ENCODE data around the gene SSTR1. TPM values are rescaled to one million over a fixed set of nuclear protein-coding genes. Genes with fewer than 3 reads are reported as not detected.

SSTR1 gene
- total RNA-seq, 4 donors from 2014 or later: 2.5 to 13.1 (median 9.8) TPM

- no peaks in the 10 kb centered on the region for H3K9me3 ChIP-seq
- no peaks in the 10 kb centered on the region for H3K4me1 ChIP-seq
- no peaks in the 10 kb centered on the region for H3K27me3 ChIP-seq
- no peak for DNase-seq
- H3K27ac ChIP-seq: no peak overlapping the region
- no peaks in the 10 kb centered on the region for H3K36me3 ChIP-seq
- no peak overlapping the region for H3K4me3 ChIP-seq
- TF ChIP-seq, protein P1, sequence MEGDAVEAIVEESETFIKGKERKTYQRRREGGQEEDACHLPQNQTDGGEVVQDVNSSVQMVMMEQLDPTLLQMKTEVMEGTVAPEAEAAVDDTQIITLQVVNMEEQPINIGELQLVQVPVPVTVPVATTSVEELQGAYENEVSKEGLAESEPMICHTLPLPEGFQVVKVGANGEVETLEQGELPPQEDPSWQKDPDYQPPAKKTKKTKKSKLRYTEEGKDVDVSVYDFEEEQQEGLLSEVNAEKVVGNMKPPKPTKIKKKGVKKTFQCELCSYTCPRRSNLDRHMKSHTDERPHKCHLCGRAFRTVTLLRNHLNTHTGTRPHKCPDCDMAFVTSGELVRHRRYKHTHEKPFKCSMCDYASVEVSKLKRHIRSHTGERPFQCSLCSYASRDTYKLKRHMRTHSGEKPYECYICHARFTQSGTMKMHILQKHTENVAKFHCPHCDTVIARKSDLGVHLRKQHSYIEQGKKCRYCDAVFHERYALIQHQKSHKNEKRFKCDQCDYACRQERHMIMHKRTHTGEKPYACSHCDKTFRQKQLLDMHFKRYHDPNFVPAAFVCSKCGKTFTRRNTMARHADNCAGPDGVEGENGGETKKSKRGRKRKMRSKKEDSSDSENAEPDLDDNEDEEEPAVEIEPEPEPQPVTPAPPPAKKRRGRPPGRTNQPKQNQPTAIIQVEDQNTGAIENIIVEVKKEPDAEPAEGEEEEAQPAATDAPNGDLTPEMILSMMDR (IDR thresholded peaks at IDR 0.05): no peak
- no peak for TF ChIP-seq POLR2A (IDR thresholded peaks at IDR 0.05)
Observed at GRCh38 chr14:38175658-38176057, 32.0 kb upstream of the SSTR1 start.

DNA sequence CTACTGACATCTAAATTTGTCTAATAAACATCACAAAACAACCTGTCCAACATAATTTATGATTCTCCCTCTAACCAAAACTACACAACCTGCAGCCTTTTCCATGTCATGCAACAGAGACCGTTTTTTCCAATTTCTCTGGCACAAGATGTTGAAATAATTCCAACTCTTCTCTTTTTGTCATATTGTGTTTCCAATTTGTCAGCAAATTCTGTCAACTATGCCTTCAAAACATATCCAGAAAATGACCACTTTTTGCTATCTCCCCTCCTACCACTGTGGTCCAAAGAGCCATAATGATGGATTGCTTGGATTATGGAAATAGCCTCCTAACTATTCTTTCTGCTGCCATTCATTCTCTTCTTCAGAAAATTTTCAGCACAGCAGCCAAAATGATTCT, 31.3 kb upstream of the SSTR1 start:
- H3K9me3 ChIP-seq: no peaks in the 10 kb centered on the region
- H3K27ac ChIP-seq: no peak overlapping the region
- no peaks in the 10 kb centered on the region for H3K4me1 ChIP-seq
- H3K36me3 ChIP-seq: no peaks in the 10 kb centered on the region
- DNase-seq: no peak
- H3K27me3 ChIP-seq: no peaks in the 10 kb centered on the region
- TF ChIP-seq, protein P1 (IDR thresholded peaks at IDR 0.05): no peak
- TF ChIP-seq POLR2A (IDR thresholded peaks at IDR 0.05): no peak
- H3K4me3 ChIP-seq: no peak overlapping the region

DNA sequence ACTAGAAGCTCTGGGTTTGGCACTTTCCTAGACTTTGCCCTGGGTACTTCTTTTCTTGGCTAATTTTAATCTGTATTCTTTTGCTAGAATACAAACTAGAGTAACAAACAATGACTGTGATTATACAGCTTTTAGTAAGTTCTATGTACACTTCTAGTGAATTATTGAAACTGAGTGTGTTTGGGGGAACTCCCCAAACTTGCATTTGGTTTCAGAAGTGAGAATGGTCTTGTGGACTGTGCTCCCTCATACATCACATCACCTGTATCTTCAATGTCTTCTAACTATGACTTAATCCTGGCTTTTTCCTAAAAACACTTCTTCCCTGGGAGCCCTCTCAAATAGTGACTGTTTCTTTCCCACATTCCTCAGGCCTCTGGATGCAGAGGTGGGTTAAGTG, 23.6 kb upstream of the SSTR1 start:
- TF ChIP-seq, protein P1 (IDR thresholded peaks at IDR 0.05): no peak
- TF ChIP-seq POLR2A (IDR thresholded peaks at IDR 0.05): no peak
- Histone ChIP-seq H3K27me3 (no peaks in the 10 kb centered on the region), H3K4me1 (peaks cover 0 to 4% (median 0%) of the 10 kb centered on the region in 4 donors), H3K27ac (no peak overlapping the region), H3K4me3 (no peak overlapping the region), H3K9me3 (no peaks in the 10 kb centered on the region), H3K36me3 (no peaks in the 10 kb centered on the region)
- DNase-seq: no peak

DNA sequence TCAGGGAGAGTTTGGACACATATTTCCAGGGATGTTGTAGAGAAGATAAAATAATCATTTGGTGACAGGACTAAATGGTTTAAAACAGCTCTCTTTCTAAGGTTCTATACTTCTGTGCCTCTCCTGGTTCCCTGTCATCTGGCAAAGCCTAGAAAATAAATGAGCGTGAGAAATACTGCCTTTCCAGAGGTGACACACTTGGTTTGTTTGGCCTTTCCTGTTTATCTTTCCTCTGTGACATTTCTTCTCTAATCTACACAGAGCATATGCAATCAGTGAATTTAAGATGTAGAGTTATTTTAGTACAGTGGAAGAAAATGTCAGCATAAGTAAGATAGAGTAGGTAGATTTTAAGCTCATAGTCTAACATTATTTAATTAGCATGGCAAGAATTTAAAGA, 22.0 kb upstream of the SSTR1 start:
- no peaks in the 10 kb centered on the region for H3K9me3 ChIP-seq
- DNase-seq: no peak
- peaks cover 0 to 4% (median 0%) of the 10 kb centered on the region in 4 donors for H3K4me1 ChIP-seq
- no peaks in the 10 kb centered on the region for H3K27me3 ChIP-seq
- H3K36me3 ChIP-seq: no peaks in the 10 kb centered on the region
- no peak overlapping the region for H3K27ac ChIP-seq
- no peak overlapping the region for H3K4me3 ChIP-seq
- TF ChIP-seq POLR2A (IDR thresholded peaks at IDR 0.05): no peak
- TF ChIP-seq, protein P1 (IDR thresholded peaks at IDR 0.05): no peak

- DNase-seq: no peak
- Histone ChIP-seq H3K36me3 (no peaks in the 10 kb centered on the region), H3K27ac (no peak overlapping the region), H3K4me3 (no peak overlapping the region), H3K4me1 (peaks cover 0 to 4% (median 0%) of the 10 kb centered on the region in 4 donors), H3K27me3 (no peaks in the 10 kb centered on the region), H3K9me3 (no peaks in the 10 kb centered on the region)
- TF ChIP-seq, protein P1 (IDR thresholded peaks at IDR 0.05): no peak
- no peak for TF ChIP-seq POLR2A (IDR thresholded peaks at IDR 0.05)
Observed at GRCh38 chr14:38186216-38186615, 21.5 kb upstream of the SSTR1 start.

- peak in 1 of 3 donors; percentile 67 for DNase-seq
- no peak for TF ChIP-seq POLR2A (IDR thresholded peaks at IDR 0.05)
- TF ChIP-seq, protein P1 (IDR thresholded peaks at IDR 0.05): no peak
Observed at GRCh38 chr14:38187528-38187927, 20.2 kb upstream of the SSTR1 start.

More at GRCh38 chr14:38187528-38187927, 20.2 kb upstream of the SSTR1 start:
- Histone ChIP-seq H3K4me1 (peaks cover 0 to 4% (median 0%) of the 10 kb centered on the region in 4 donors), H3K4me3 (no peak overlapping the region), H3K27ac (no peak overlapping the region), H3K9me3 (no peaks in the 10 kb centered on the region), H3K36me3 (no peaks in the 10 kb centered on the region), H3K27me3 (no peaks in the 10 kb centered on the region)

Data from Peyer's patch (tissue), 4 donors.